HG03095 (cell line): ENCODE results near the gene HIF1AN.

Experiments used
- ATAC-seq: cut with Tn5 transposase; IDR thresholded peaks from one replicate; pipeline ENCODE4 v1.9.1; 2021; ENCODE audit warnings: moderate library complexity; ENCODE audit not compliant: unreplicated experiment

HIF1AN gene

GRCh38 chr10:100535715-100536353 lies at the start of gene HIF1AN:
Gene HIF1AN (plus strand): TSS chr10:100535943. CDS start chr10:100535959, 16 bp downstream.
- peak; percentile 95 for ATAC-seq

- no peak for ATAC-seq
These were observed 48.2 kb upstream of the HIF1AN start for GRCh38 chr10:100487529-100487928.

GRCh38 chr10:100489396-100489795 lies 46.3 kb upstream of the HIF1AN start:
- ATAC-seq: no peak

GRCh38 chr10:100490531-100490930 lies 45.2 kb upstream of the HIF1AN start:
- no peak for ATAC-seq

GRCh38 chr10:100496567-100496966 lies 39.2 kb upstream of the HIF1AN start:
- no peak for ATAC-seq

GRCh38 chr10:100498059-100498458 lies 37.7 kb upstream of the HIF1AN start:
- ATAC-seq: no peak

- ATAC-seq: no peak
These were observed 34.3 kb upstream of the HIF1AN start for GRCh38 chr10:100501423-100501822.

- ATAC-seq: no peak
These were observed 32.7 kb upstream of the HIF1AN start for GRCh38 chr10:100502926-100503494.

- no peak for ATAC-seq
These were observed 31.6 kb upstream of the HIF1AN start for GRCh38 chr10:100504096-100504495.

- no peak for ATAC-seq
These were observed 30.6 kb upstream of the HIF1AN start for GRCh38 chr10:100505164-100505563.

GRCh38 chr10:100506596-100507356 lies 29.0 kb upstream of the HIF1AN start:
- ATAC-seq: no peak

GRCh38 chr10:100507357-100507732 lies 28.4 kb upstream of the HIF1AN start:
- ATAC-seq: no peak

GRCh38 chr10:100508266-100508665 lies 27.5 kb upstream of the HIF1AN start:
- ATAC-seq: no peak

GRCh38 chr10:100508691-100509150 lies 27.0 kb upstream of the HIF1AN start:
- no peak for ATAC-seq

- ATAC-seq: no peak
These were observed 26.4 kb upstream of the HIF1AN start for GRCh38 chr10:100509241-100509840.

- ATAC-seq: no peak
These were observed 25.0 kb upstream of the HIF1AN start for GRCh38 chr10:100510533-100511308.

GRCh38 chr10:100515612-100516011 lies 20.1 kb upstream of the HIF1AN start:
- ATAC-seq: no peak

GRCh38 chr10:100516847-100517246 lies 18.9 kb upstream of the HIF1AN start:
- no peak for ATAC-seq

GRCh38 chr10:100518761-100519241 lies 16.9 kb upstream of the HIF1AN start:
- ATAC-seq: no peak

GRCh38 chr10:100519311-100520051 lies 16.3 kb upstream of the HIF1AN start, which contains the start of gene SEC31B:
Gene SEC31B (minus strand): TSS chr10:100519861. CDS start chr10:100516952, 2,909 bp downstream.
- no peak for ATAC-seq
